Bronchial epithelial cell (primary cell): ENCODE measurements around the gene TNS3. TPM values are rescaled to one million over a fixed set of nuclear protein-coding genes. Genes with fewer than 3 reads are reported as not detected.
"Not testable (repeated sequence)": the region's sequence is repeated elsewhere in the genome, so short reads cannot be mapped to it uniquely, and the experiment has no call there.

Experiments used
- DNase-seq: peaks from one replicate; pipeline ENCODE4 v3.0.0-alpha.2; 2010; ENCODE audit warnings: low read depth
- FAIRE-seq: peaks from 2 replicates; lab custom pipeline; 2011; peaks lifted over from hg19 to GRCh38; lab: Jason Lieb, UNC
- H3K27me3 ChIP-seq: 2 replicates; pipeline ENCODE4 v1.5.1; 2011; ENCODE audit warnings: low read length; ENCODE audit not compliant: control insufficient read depth, insufficient read depth
- H3K36me3 ChIP-seq: 2 replicates; pipeline ENCODE4 v1.5.1; 2011; ENCODE audit warnings: low read length; ENCODE audit not compliant: control insufficient read depth, insufficient read depth
- H3K4me3 ChIP-seq: 2 replicates; pipeline ENCODE4 v1.5.1; 2011; ENCODE audit warnings: mild to moderate bottlenecking, low read depth, low read length, control low read depth
- CTCF ChIP-seq: IDR thresholded peaks from 2 replicates; pipeline ENCODE4 v1.5.1; 2011; ENCODE audit warnings: mild to moderate bottlenecking, moderate library complexity, low read length, control low read depth, inconsistent platforms; ENCODE audit not compliant: insufficient read depth, severe bottlenecking
- total RNA-seq: library from RNA; depleted of rRNA; stranded (reverse); fragments of >200 nt; gene quantifications from 2 replicates; pipeline ENCODE4 v1.2.1, GENCODE V29; 2014

The TNS3 gene
- total RNA-seq, 1 donor from 2014 or later: 2.6 TPM

- DNase-seq: no peak
- Histone ChIP-seq H3K36me3 (no peaks in the 10 kb centered on the region), H3K4me3 (no peak overlapping the region), H3K27me3 (no peaks in the 10 kb centered on the region)
- no peak for FAIRE-seq
- TF ChIP-seq CTCF: no peak
These were observed 22.6 kb upstream of the TNS3 start for GRCh38 chr7:47604496-47604890.

GRCh38 chr7:47603514-47604255, 21.8 kb upstream of the TNS3 start:
- not testable (repeated sequence) for H3K36me3 ChIP-seq, H3K27me3 ChIP-seq, DNase-seq, FAIRE-seq, H3K4me3 ChIP-seq

GRCh38 chr7:47602272-47603004, 20.5 kb upstream of the TNS3 start:
- H3K4me3 ChIP-seq: no peak overlapping the region
- peak; percentile 83 for DNase-seq
- no peak for TF ChIP-seq CTCF
- no peaks in the 10 kb centered on the region for H3K36me3 ChIP-seq
- FAIRE-seq: no peak
- H3K27me3 ChIP-seq: no peaks in the 10 kb centered on the region

GRCh38 chr7:47601881-47602249, 20.0 kb upstream of the TNS3 start:
- Histone ChIP-seq H3K4me3 (no peak overlapping the region), H3K36me3 (no peaks in the 10 kb centered on the region), H3K27me3 (no peaks in the 10 kb centered on the region)
- no peak for TF ChIP-seq CTCF
- FAIRE-seq: no peak
- DNase-seq: no peak

- no peaks in the 10 kb centered on the region for H3K36me3 ChIP-seq
- TF ChIP-seq CTCF: no peak
- DNase-seq (peak; percentile 99), FAIRE-seq (peak; percentile 58)
- H3K4me3 ChIP-seq: no peak overlapping the region
- no peaks in the 10 kb centered on the region for H3K27me3 ChIP-seq
These were observed 19.4 kb upstream of the TNS3 start for GRCh38 chr7:47601119-47601880.
